Kidney epithelial cell (primary cell): Measurements from ENCODE around the gene EXOC3L4. TPM values are rescaled to one million over a fixed set of nuclear protein-coding genes. Genes with fewer than 3 reads are reported as not detected.

Source experiments
- DNase-seq: peaks from one replicate; pipeline ENCODE4 v3.0.0-alpha.2; 2010; ENCODE audit warnings: low read depth
- H3K27me3 ChIP-seq: 2 replicates; pipeline ENCODE4 v1.6.0; 2011; ENCODE audit warnings: low read length; ENCODE audit not compliant: control insufficient read depth, insufficient read depth
- H3K36me3 ChIP-seq: 2 replicates; pipeline ENCODE4 v1.5.1; 2011; ENCODE audit warnings: low read length; ENCODE audit not compliant: control insufficient read depth, insufficient read depth
- H3K4me3 ChIP-seq: 2 replicates; pipeline ENCODE4 v1.5.1; 2011; ENCODE audit warnings: low read depth, mild to moderate bottlenecking, control low read depth, low read length
- total RNA-seq: library from RNA; depleted of rRNA; stranded (reverse); fragments of >200 nt; gene quantifications from 2 replicates; pipeline ENCODE4 v1.2.3, GENCODE V29; 2015
- TF ChIP-seq, protein P1 (sequence below): IDR thresholded peaks from 2 replicates; pipeline ENCODE4 v1.5.1; 2011; ENCODE audit warnings: mild to moderate bottlenecking, moderate library complexity, low read length, control low read depth, inconsistent platforms; ENCODE audit not compliant: insufficient read depth, poor library complexity, severe bottlenecking

Gene EXOC3L4
- total RNA-seq, 1 donor from 2014 or later, result 0.46 TPM

DNA sequence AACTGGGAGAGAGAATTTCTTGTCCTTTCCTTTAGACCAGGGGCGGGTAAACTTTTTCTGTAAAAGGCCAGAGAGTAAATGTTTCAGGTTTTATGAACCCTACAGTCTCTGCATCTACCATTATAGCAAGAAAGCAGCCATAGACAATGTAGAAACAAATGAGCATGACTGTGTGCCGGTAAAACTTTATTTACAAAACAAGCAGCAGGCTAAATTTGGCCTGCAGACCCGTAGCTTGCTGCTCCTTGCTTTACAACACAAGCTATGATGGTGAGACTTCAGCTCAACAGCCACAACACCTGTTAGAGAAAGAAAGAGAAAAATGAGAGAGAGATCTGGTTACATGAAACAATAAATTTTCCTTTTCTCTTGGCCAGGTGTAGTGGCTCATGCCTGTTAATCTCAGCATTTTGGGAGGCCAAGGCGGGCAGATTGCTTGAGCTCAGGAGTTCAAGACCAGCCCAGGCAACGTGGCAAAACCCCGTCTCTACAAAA is 33.0 kb upstream of the EXOC3L4 start:
- Histone ChIP-seq H3K27me3 (no peaks in the 10 kb centered on the region), H3K36me3 (no peaks in the 10 kb centered on the region), H3K4me3 (no peak overlapping the region)
- TF ChIP-seq, protein P1, sequence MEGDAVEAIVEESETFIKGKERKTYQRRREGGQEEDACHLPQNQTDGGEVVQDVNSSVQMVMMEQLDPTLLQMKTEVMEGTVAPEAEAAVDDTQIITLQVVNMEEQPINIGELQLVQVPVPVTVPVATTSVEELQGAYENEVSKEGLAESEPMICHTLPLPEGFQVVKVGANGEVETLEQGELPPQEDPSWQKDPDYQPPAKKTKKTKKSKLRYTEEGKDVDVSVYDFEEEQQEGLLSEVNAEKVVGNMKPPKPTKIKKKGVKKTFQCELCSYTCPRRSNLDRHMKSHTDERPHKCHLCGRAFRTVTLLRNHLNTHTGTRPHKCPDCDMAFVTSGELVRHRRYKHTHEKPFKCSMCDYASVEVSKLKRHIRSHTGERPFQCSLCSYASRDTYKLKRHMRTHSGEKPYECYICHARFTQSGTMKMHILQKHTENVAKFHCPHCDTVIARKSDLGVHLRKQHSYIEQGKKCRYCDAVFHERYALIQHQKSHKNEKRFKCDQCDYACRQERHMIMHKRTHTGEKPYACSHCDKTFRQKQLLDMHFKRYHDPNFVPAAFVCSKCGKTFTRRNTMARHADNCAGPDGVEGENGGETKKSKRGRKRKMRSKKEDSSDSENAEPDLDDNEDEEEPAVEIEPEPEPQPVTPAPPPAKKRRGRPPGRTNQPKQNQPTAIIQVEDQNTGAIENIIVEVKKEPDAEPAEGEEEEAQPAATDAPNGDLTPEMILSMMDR, result no peak
- no peak for DNase-seq

DNA sequence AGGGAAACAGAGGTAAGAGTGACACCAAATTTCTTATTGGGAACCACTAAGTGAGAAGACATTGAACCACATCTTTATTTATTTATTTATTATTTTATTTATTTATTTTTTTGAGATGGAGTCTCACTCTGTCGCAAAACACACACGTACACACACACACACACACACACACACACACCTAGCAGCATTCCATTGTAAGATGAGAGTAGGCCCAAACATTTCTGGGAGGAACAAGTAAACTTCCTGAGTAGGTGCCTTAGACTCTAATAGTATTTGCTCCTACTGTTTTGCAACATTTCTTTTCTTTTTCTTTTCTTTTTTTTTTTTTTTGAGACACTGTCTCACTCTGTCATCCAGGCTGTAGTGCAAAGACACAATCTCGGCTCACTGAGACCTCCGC is 30.1 kb upstream of the EXOC3L4 start:
- DNase-seq, result no peak
- TF ChIP-seq, protein P1, result no peak
- no peaks in the 10 kb centered on the region for H3K27me3 ChIP-seq
- no peaks in the 10 kb centered on the region for H3K36me3 ChIP-seq
- no peak overlapping the region for H3K4me3 ChIP-seq

DNA sequence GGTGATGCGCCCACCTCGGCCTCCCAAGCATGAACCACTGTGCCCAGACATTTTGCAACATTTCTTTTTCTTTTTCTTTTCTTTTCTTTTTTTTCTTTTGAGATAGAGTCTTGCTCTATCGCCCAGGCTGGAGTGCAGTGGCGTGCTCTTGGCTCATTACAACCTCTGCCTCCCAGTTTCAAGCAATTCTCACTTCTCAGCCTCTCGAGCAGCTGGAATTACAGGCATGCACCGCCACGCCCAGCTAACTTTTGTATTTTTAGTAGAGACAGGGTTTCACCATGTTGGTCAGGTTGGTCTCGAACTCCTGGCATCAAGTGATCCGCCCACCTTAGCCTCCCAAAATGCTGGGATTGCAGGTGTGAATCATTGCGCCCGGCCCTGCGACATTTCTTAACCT is 29.5 kb upstream of the EXOC3L4 start:
- H3K27me3 ChIP-seq, result no peaks in the 10 kb centered on the region
- no peak overlapping the region for H3K4me3 ChIP-seq
- no peak for DNase-seq
- H3K36me3 ChIP-seq, result no peaks in the 10 kb centered on the region
- TF ChIP-seq, protein P1, result no peak

DNA sequence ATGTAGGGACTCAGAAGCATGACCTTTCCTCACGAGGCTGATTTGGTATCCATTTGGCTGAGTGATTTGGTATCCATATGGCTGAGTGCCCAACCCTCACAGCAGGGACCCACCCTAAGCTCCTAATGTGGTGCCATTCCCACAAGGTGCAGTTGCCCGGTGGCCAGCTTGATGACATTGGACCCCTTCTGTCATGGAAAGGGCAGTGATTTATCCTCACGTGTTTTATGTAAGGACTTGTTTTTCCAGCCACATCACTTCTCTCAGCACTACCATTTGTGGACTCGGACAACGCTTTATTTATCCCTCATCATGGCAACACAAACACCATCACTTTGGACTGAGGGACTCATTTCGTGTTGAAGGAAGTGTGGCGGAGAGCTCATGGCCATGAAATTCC is 28.7 kb upstream of the EXOC3L4 start:
- no peaks in the 10 kb centered on the region for H3K27me3 ChIP-seq
- no peak for DNase-seq
- TF ChIP-seq, protein P1, result no peak
- no peak overlapping the region for H3K4me3 ChIP-seq
- H3K36me3 ChIP-seq, result no peaks in the 10 kb centered on the region

DNA sequence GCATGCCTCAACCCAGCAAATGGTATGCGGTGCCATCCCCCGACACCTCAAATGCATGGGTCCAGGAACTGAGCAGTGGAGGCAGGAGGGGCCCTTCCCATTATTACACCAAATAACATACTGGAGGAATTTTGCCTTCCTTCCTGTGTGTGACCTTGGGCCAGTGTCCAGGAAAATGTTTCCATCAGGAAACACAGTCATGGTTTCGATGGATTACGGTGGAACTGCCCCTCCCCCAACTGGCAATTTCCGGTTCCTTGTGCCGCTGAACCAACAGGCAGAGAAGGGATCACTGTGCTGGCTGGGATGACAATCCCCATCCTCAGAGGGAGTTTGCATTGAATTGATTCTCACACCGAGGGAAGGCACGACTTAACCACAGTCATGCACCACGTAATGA is 28.1 kb upstream of the EXOC3L4 start:
- no peak for DNase-seq
- Histone ChIP-seq H3K27me3 (no peaks in the 10 kb centered on the region), H3K4me3 (no peak overlapping the region), H3K36me3 (no peaks in the 10 kb centered on the region)
- TF ChIP-seq, protein P1, result no peak

DNA sequence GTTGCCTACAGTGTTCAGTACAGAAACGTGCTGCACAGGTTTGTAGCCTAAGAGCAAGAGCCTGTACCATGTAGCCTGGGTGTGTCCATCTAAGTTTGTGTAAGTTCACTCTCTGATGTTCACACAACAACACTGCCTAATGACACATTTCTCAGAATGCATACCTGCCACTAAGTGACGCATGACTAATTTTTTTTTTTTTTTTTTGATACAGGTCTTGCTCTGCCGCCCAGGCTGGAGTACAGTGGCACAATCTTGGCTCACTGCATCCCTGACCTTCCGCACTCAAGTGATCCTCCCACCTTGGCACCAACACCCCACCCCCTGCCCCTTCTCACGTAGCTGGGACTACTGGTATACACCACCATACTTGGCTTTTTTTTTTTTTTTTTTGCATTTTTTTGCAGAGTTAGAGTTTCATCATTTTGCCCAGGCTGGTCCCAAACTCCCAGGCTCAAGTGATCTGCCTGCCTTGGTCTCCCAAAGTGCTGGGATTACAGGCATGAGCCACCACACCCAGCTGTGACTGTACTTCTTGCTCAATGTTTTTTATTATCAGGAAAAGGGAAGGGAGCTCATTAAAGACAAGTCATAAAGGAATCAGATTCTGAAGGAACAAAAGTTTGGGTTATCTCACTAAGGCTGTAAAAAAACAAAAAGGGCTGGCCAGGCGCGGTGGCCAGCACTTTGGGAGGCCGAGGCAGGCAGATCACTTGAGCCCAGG is 27.1 kb upstream of the EXOC3L4 start:
- DNase-seq, result peak; percentile 71
- Histone ChIP-seq H3K27me3 (no peaks in the 10 kb centered on the region), H3K4me3 (no peak overlapping the region), H3K36me3 (no peaks in the 10 kb centered on the region)
- TF ChIP-seq, protein P1, result no peak
